GM23248 (cell line): Measurements from ENCODE around the gene SMO.

Experiments
- EZH2 ChIP-seq: fragments of 200-600 bp; sonication (generic); IDR thresholded peaks from 2 replicates; pipeline ENCODE4 v1.6.1; 2018; ENCODE audit warnings: antibody characterized with exemption, mild to moderate bottlenecking; ENCODE audit not compliant: insufficient read depth, poor library complexity, severe bottlenecking
- EZH2phosphoT487 ChIP-seq: fragments of 200-600 bp; sonication (generic); IDR thresholded peaks from 2 replicates; pipeline ENCODE4 v1.6.1; 2018; ENCODE audit warnings: antibody characterized with exemption, moderate library complexity, mild to moderate bottlenecking, low read depth; ENCODE audit not compliant: insufficient read depth

DNA sequence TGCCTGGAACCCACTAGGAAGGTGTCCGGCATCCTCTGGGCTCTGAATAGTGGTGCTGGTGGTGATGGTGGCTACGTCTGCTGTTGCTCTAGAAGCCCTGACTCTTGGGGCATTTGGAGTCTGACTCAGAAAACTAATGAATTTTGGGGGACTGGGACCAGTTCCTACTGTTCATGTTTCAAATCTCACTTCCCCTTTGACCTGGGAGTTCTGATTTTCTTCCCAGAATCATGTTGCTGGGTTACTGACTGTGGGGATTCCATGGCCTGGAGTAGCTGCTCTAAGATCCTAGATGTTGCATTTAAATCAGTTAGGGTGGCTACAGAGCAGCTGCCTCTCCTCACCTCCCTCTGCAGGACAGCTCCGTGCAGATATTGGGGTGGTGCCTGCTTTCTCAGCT lies 40.7 kb upstream of the SMO start:
- TF ChIP-seq EZH2 (no peak), EZH2phosphoT487 (no peak)
